Stimulated activated CD8-positive, alpha-beta memory T cell treated with anti-CD3 and anti-CD28 coated beads, Interleukin-7, amount 100 ng/mL, for 1 hour (primary cell): ENCODE results near the gene KIF12.
A peak's percentile ranks its signal among the peaks of the same experiment; 100 is the strongest.

ENCODE experiments used
- DNase-seq, 2 donors: peaks; one replicate each; pipeline ENCODE4 v3.0.0-alpha.2; 2020; ENCODE audit warnings: low read depth in 2 of 2

Gene KIF12

GRCh38 chr9:114123031-114123977, 24.2 kb upstream of the KIF12 start:
- DNase-seq, result no peak

- no peak for DNase-seq
Measured at GRCh38 chr9:114122136-114123027, 23.3 kb upstream of the KIF12 start.

GRCh38 chr9:114121227-114122135, 22.4 kb upstream of the KIF12 start:
- no peak for DNase-seq

DNA sequence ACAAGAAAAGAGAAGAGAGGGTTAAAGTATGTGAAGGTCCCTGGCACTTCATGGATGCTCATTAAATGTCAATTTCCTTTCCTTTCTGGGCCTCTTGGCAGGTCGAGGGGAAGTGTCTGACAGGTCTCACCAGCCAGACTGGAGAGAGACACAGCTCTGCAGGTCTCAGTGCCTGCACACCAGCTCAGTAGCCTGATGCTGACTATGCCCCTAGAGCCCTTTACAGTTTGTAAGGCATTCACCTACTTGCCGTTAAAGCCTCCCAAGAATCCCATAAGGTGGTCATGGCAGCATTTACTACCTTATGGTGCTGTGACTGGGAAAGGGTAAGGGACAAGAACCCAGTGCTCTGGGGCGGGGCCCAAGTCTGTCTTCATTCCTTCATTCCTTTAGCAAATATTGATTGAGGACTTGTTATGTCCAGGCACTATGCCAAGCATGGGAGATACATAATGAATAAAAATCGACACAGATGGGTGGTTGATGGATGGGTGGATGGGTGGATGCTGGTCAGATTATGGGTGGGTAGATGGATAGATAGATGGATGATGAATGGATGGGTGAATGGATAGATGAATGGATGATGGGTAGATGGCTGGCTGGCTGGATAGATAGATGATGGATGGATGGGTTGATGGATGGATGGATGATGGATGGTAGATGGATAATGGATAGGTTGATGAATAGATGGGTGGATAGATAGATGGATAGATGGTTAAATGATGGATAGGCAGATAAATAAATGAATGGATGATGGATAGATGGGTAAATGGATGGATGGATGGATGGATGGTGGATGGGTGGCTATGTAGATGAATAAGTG, 21.3 kb upstream of the KIF12 start:
- no peak for DNase-seq

DNA sequence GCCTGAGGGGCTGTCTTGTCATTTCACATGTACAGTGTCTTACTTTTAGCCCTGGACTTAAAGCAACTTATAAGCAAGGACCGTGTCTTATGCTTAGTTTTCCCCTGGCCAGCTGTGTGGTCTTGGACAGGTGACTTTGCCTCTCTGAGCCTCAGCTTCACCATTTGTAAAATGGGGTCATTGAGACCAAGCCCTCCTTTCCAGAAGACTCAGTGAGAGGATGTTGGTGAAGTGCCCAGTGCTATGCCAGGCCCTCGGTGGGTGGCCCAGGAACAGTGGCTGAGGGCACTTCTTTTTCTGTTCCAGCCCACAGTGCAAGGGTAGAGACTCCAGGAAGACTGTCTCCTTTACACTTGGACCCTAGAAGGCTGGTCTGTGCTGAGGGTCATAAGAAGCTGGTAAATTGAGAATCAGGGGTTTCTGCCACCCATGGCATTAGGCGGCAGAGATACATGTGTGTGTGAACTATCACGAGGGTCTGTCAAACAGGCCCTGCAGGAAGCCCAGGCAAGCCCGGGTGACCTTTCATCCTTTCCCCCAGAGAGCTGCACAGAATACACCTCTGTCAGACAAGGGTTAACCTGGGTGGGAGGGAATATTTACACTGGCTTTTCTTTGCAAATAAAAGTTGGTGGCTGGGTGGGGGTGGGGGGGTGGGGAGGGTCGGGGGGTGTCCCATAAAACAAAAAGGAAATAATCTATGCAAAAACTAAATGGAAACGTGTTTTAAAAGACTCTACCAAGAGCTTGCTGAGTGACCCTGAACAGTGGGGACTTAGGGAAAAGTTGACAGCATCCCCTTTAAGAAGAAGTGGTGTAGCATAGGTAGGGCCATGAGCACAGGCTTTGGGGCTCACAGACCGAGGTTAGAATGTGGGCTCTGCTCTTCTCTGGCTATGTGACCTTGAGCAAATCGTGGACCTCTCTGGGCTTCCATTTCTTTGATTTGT, 20.4 kb upstream of the KIF12 start:
- DNase-seq, result no peak

DNA sequence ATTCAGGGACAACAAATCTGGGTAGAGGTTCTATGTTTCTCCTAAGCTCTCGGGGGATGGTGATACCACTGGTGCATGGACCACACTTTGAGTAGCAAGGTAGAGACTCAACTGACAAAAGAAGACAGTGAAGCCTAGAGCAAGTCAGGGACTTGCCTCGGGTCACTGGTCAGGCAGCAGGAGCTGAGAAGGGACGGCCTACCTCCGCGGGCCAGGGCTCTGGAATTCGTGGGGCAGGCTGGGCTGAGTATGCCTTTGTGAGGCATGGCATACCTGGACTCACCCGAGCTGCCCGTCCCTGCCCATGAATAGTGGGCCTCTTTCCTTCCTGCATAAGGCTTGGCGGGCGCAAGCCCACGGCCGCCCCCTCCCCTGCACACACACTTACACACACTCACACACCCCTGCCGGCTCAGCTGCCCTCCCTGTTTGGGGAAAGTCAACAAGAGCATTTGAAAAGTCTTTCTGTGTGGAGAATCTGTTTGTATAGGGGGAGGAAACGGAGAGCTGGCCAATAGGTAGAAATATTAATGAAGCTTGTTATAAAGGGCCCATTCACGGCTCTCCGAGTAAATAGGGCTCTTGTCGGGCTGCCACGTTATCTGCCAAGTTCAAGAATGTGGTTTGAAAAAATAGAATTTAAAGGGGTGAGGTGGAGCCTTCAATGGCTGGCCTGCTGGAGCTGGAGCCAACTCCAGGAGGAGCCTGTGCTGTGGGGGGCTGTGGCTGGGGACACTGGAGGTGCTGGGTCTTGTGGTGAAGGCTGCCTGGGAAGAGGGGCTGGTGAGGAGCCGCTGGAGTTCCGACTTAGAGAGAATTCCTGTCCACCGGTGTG, 19.1 kb upstream of the KIF12 start:
- DNase-seq, result no peak

GRCh38 chr9:114117614-114117995, 18.5 kb upstream of the KIF12 start:
- no peak for DNase-seq

DNA sequence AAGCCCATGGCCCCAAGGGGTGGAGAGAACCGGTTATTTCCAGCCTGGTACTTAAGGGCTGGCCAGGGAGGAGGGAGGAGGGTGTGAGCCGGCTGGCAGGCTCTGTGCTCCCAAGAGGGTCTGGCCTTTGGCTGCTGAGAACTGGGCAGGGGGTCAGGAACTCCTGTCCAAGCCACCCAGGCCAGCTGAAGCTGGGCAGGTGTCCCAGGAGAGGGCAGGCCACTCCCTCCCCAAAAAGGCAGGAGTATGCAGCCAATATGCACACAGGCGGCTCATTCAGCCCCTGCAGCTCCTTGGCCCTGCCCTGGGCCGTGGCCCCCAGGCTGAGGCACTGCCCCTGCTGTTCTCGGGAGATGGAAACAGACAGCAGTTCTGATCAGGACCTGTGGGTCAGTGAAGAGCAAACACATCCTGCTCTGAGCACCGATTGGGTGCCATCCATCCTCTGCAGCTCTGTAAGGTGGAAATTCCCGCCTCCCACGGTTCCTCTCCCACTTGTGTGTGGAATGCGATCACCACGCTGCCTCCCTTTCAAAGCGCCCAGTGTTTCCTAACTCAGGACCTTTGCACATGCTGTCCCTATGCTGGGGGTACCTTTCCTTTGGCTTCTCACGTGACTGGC, 17.1 kb upstream of the KIF12 start:
- no peak for DNase-seq

GRCh38 chr9:114115654-114116125, 16.6 kb upstream of the KIF12 start:
- DNase-seq, result no peak

- DNase-seq, result no peak
Measured at GRCh38 chr9:114114364-114114763, 15.3 kb upstream of the KIF12 start.

GRCh38 chr9:114112778-114113584, 13.9 kb upstream of the KIF12 start:
- DNase-seq, result no peak

- DNase-seq, result no peak
Measured at GRCh38 chr9:114112325-114112724, 13.2 kb upstream of the KIF12 start.

- DNase-seq, result no peak
Measured at GRCh38 chr9:114110180-114110579, 11.1 kb upstream of the KIF12 start.

GRCh38 chr9:114109124-114109523, 10.0 kb upstream of the KIF12 start:
- DNase-seq, result no peak

GRCh38 chr9:114108016-114108833, 9.1 kb upstream of the KIF12 start:
- DNase-seq, result peak; percentile 2 to 7

GRCh38 chr9:114107286-114108001, 8.4 kb upstream of the KIF12 start:
- no peak for DNase-seq
